NCI-H1105 (cell line): ENCODE results near the gene ADAMTS12.

Source experiments
- DNase-seq: peaks from one replicate; lab custom pipeline; 2025; lab: John Stamatoyannopoulos, UW

Gene ADAMTS12

GRCh38 chr5:33758737-33759136, 133.1 kb downstream of the ADAMTS12 start:
- DNase-seq: no peak

- no peak for DNase-seq
These were observed 135.3 kb downstream of the ADAMTS12 start for GRCh38 chr5:33756491-33756890.

- no peak for DNase-seq
These were observed 136.6 kb downstream of the ADAMTS12 start for GRCh38 chr5:33755231-33755630.

GRCh38 chr5:33753704-33754103, 138.1 kb downstream of the ADAMTS12 start:
- DNase-seq: no peak

GRCh38 chr5:33748754-33749153, 143.0 kb downstream of the ADAMTS12 start:
- DNase-seq: no peak

- DNase-seq: no peak
These were observed 146.6 kb downstream of the ADAMTS12 start for GRCh38 chr5:33745101-33745770.

GRCh38 chr5:33743099-33743498, 148.7 kb downstream of the ADAMTS12 start:
- no peak for DNase-seq

- no peak for DNase-seq
These were observed 149.6 kb downstream of the ADAMTS12 start for GRCh38 chr5:33742181-33742580.

GRCh38 chr5:33738967-33739366, 152.8 kb downstream of the ADAMTS12 start:
- no peak for DNase-seq

- no peak for DNase-seq
These were observed 153.7 kb downstream of the ADAMTS12 start for GRCh38 chr5:33738097-33738496.

- no peak for DNase-seq
These were observed 154.1 kb downstream of the ADAMTS12 start for GRCh38 chr5:33737697-33738096.

GRCh38 chr5:33737284-33737683, 154.5 kb downstream of the ADAMTS12 start:
- DNase-seq: no peak

- DNase-seq: no peak
These were observed 155.3 kb downstream of the ADAMTS12 start for GRCh38 chr5:33736510-33736909.

- no peak for DNase-seq
These were observed 156.7 kb downstream of the ADAMTS12 start for GRCh38 chr5:33735072-33735471.

- no peak for DNase-seq
These were observed 157.3 kb downstream of the ADAMTS12 start for GRCh38 chr5:33734537-33734936.

- no peak for DNase-seq
These were observed 158.6 kb downstream of the ADAMTS12 start for GRCh38 chr5:33733225-33733624.

- no peak for DNase-seq
These were observed 165.2 kb downstream of the ADAMTS12 start for GRCh38 chr5:33726422-33727165.

GRCh38 chr5:33725806-33726205, 166.0 kb downstream of the ADAMTS12 start:
- no peak for DNase-seq

GRCh38 chr5:33721491-33722200, 170.1 kb downstream of the ADAMTS12 start:
- DNase-seq: no peak

- DNase-seq: no peak
These were observed 171.6 kb downstream of the ADAMTS12 start for GRCh38 chr5:33720176-33720575.

- DNase-seq: no peak
These were observed 172.0 kb downstream of the ADAMTS12 start for GRCh38 chr5:33719769-33720168.

GRCh38 chr5:33715661-33716060, 176.1 kb downstream of the ADAMTS12 start:
- DNase-seq: no peak
